ENCODE results near the gene ACER2.
A peak's percentile ranks its signal among the peaks of the same experiment; 100 is the strongest.

The ACER2 gene

GRCh38 chr9:19451240-19452087 is 42.7 kb downstream of the ACER2 start:
- DNase-seq, result no peak

GRCh38 chr9:19456426-19456825 is 47.6 kb downstream of the ACER2 start:
- DNase-seq, result no peak

GRCh38 chr9:19456996-19457692 is 48.3 kb downstream of the ACER2 start:
- peak; percentile 58 for DNase-seq

- DNase-seq, result no peak
Measured at GRCh38 chr9:19457693-19458009, 48.8 kb downstream of the ACER2 start.

GRCh38 chr9:19460243-19460642 is 51.4 kb downstream of the ACER2 start:
- DNase-seq, result no peak

- no peak for DNase-seq
Measured at GRCh38 chr9:19461135-19461534, 52.3 kb downstream of the ACER2 start.

- peak; percentile 60 for DNase-seq
Measured at GRCh38 chr9:19464061-19464763, 55.4 kb downstream of the ACER2 start.

GRCh38 chr9:19464764-19465585 is 56.2 kb downstream of the ACER2 start:
- DNase-seq, result peak; percentile 52

GRCh38 chr9:19465586-19466279 is 56.9 kb downstream of the ACER2 start:
- peak; percentile 71 for DNase-seq

- peak; percentile 24 for DNase-seq
Measured at GRCh38 chr9:19466280-19466639, 57.5 kb downstream of the ACER2 start.

GRCh38 chr9:19469271-19469670 is 60.5 kb downstream of the ACER2 start:
- no peak for DNase-seq

- DNase-seq, result no peak
Measured at GRCh38 chr9:19470567-19470966, 61.8 kb downstream of the ACER2 start.

GRCh38 chr9:19470981-19471650 is 62.3 kb downstream of the ACER2 start:
- DNase-seq, result no peak

GRCh38 chr9:19471737-19472648 is 63.2 kb downstream of the ACER2 start:
- peak; percentile 65 for DNase-seq

GRCh38 chr9:19473605-19474004 is 64.8 kb downstream of the ACER2 start:
- DNase-seq, result no peak

GRCh38 chr9:19479874-19480273 is 71.1 kb downstream of the ACER2 start:
- DNase-seq, result no peak

- no peak for DNase-seq
Measured at GRCh38 chr9:19480345-19480744, 71.5 kb downstream of the ACER2 start.

GRCh38 chr9:19481121-19481870 is 72.5 kb downstream of the ACER2 start:
- DNase-seq, result no peak

GRCh38 chr9:19481971-19482404 is 73.2 kb downstream of the ACER2 start:
- DNase-seq, result no peak
